B cell (primary cell): Measurements from ENCODE around the gene SPON2.

Experiments used
- CTCF ChIP-seq: fragments of 200-600 bp; IDR thresholded peaks from one replicate; pipeline ENCODE4 v1.8.0; 2022; ENCODE audit warnings: antibody characterized with exemption, mild to moderate bottlenecking
- EZH2 ChIP-seq: IDR thresholded peaks from 2 replicates; pipeline ENCODE4 v1.6.1; 2012; ENCODE audit warnings: borderline replicate concordance, low read depth, mild to moderate bottlenecking, moderate library complexity, low read length; ENCODE audit not compliant: insufficient read depth, poor library complexity, severe bottlenecking

- no peak for TF ChIP-seq CTCF
- no peak for TF ChIP-seq EZH2
Observed at GRCh38 chr4:1210971-1211370, 38.6 kb upstream of the SPON2 start.
